HUES64 (cell line): Measurements from ENCODE around the gene CES4A.

Experiments used
- H3K27ac ChIP-seq: 2 replicates; pipeline ENCODE4 v1.7.0; 2013; ENCODE audit warnings: low read depth, low read length, inconsistent platforms
- H3K27me3 ChIP-seq: 2 replicates; pipeline ENCODE4 v1.6.1; 2013; ENCODE audit warnings: mild to moderate bottlenecking, low read length; ENCODE audit not compliant: insufficient read depth
- H3K36me3 ChIP-seq: 2 replicates; pipeline ENCODE4 v1.6.1; 2013; ENCODE audit warnings: mild to moderate bottlenecking, low read length; ENCODE audit not compliant: insufficient read depth
- H3K4me1 ChIP-seq: 2 replicates; pipeline ENCODE4 v1.6.1; 2013; ENCODE audit warnings: mild to moderate bottlenecking, low read length, moderate library complexity; ENCODE audit not compliant: insufficient read depth
- H3K4me3 ChIP-seq: 2 replicates; pipeline ENCODE4 v1.5.1; 2013; ENCODE audit warnings: mild to moderate bottlenecking, low read length, moderate library complexity
- H3K9ac ChIP-seq: 2 replicates; pipeline ENCODE4 v1.6.1; 2013; ENCODE audit warnings: mild to moderate bottlenecking, low read depth, low read length
- H3K9me3 ChIP-seq: 2 replicates; pipeline ENCODE4 v1.6.1; 2013; ENCODE audit warnings: low read depth, low read length; ENCODE audit not compliant: insufficient read depth
- WGBS: fragments of 150-250, 120-280 bp; methylation state at CpG from one replicate; pipeline ENCODE4 v1.1.7; 2013; ENCODE audit warnings: missing lambda C conversion rate; 5-methylcytosine and 5-hydroxymethylcytosine counted together

The CES4A gene

GRCh38 chr16:66958857-66959703 lies 29.3 kb upstream of the CES4A start:
- WGBS: 83% methylated on average over 7 of the region's 7 CpGs
- no peak overlapping the region for H3K9ac ChIP-seq
- no peak overlapping the region for H3K4me3 ChIP-seq
- no peaks in the 10 kb centered on the region for H3K36me3 ChIP-seq
- no peaks in the 10 kb centered on the region for H3K4me1 ChIP-seq
- H3K27ac ChIP-seq: no peak overlapping the region
- no peaks in the 10 kb centered on the region; the same call in 1 of the 2 replicates for H3K27me3 ChIP-seq
- no peaks in the 10 kb centered on the region for H3K9me3 ChIP-seq

- Histone ChIP-seq H3K36me3 (no peaks in the 10 kb centered on the region), H3K4me3 (no peak overlapping the region), H3K9me3 (no peaks in the 10 kb centered on the region), H3K27me3 (no peaks in the 10 kb centered on the region; the same call in 1 of the 2 replicates), H3K4me1 (no peaks in the 10 kb centered on the region), H3K9ac (no peak overlapping the region), H3K27ac (no peak overlapping the region)
- WGBS: 87% methylated on average over 5 of the region's 5 CpGs
Observed at GRCh38 chr16:66959704-66960161, 28.7 kb upstream of the CES4A start.

GRCh38 chr16:66960270-66960669 lies 28.1 kb upstream of the CES4A start:
- Histone ChIP-seq H3K27me3 (no peaks in the 10 kb centered on the region; the same call in 1 of the 2 replicates), H3K36me3 (no peaks in the 10 kb centered on the region), H3K4me3 (no peak overlapping the region), H3K4me1 (no peaks in the 10 kb centered on the region), H3K27ac (no peak overlapping the region), H3K9me3 (no peaks in the 10 kb centered on the region), H3K9ac (no peak overlapping the region)
- WGBS: 98% methylated on average over 1 of the region's 1 CpG

GRCh38 chr16:66961065-66961744 lies 27.2 kb upstream of the CES4A start, which contains the start of gene CES3:
CES3 (plus strand) TSS chr16:66961266; CDS start chr16:66961308, 42 bp downstream.
- H3K4me3 ChIP-seq: peak within 1 kb of the TSS; percentile 48
- H3K9ac ChIP-seq: no peak within 1 kb of the TSS
- 63% methylated on average over 16 of the region's 16 CpGs for WGBS
- H3K36me3 ChIP-seq: no peaks in the 10 kb centered on the region
- no peaks in the 10 kb centered on the region; the same call in 1 of the 2 replicates for H3K27me3 ChIP-seq
- no peak within 1 kb of the TSS for H3K27ac ChIP-seq
- no peaks in the 10 kb centered on the region for H3K4me1 ChIP-seq
- no peaks in the 10 kb centered on the region for H3K9me3 ChIP-seq

- no peak overlapping the region for H3K4me3 ChIP-seq
- no peak overlapping the region for H3K9ac ChIP-seq
- WGBS: 90% methylated on average over 5 of the region's 5 CpGs
- no peaks in the 10 kb centered on the region for H3K9me3 ChIP-seq
- no peak overlapping the region for H3K27ac ChIP-seq
- H3K27me3 ChIP-seq: no peaks in the 10 kb centered on the region; the same call in 1 of the 2 replicates
- H3K4me1 ChIP-seq: no peaks in the 10 kb centered on the region
- no peaks in the 10 kb centered on the region for H3K36me3 ChIP-seq
Observed at GRCh38 chr16:66961914-66962313, 26.5 kb upstream of the CES4A start.

GRCh38 chr16:66964049-66964448 lies 24.3 kb upstream of the CES4A start:
- Histone ChIP-seq H3K27me3 (no peaks in the 10 kb centered on the region; the same call in 1 of the 2 replicates), H3K27ac (no peak overlapping the region), H3K9ac (no peak overlapping the region), H3K9me3 (no peaks in the 10 kb centered on the region), H3K36me3 (no peaks in the 10 kb centered on the region), H3K4me3 (no peak overlapping the region), H3K4me1 (no peaks in the 10 kb centered on the region)
- WGBS: 94% methylated on average over 6 of the region's 6 CpGs

- Histone ChIP-seq H3K9me3 (no peaks in the 10 kb centered on the region), H3K27ac (no peak overlapping the region), H3K4me3 (no peak overlapping the region), H3K36me3 (no peaks in the 10 kb centered on the region), H3K9ac (no peak overlapping the region), H3K27me3 (no peaks in the 10 kb centered on the region), H3K4me1 (no peaks in the 10 kb centered on the region)
- 86% methylated on average over 5 of the region's 5 CpGs for WGBS
Observed at GRCh38 chr16:66968847-66969246, 19.5 kb upstream of the CES4A start.

- H3K36me3 ChIP-seq: no peaks in the 10 kb centered on the region
- H3K4me1 ChIP-seq: no peaks in the 10 kb centered on the region
- H3K9ac ChIP-seq: no peak overlapping the region
- no peaks in the 10 kb centered on the region for H3K27me3 ChIP-seq
- 89% methylated on average over 10 of the region's 10 CpGs for WGBS
- no peaks in the 10 kb centered on the region for H3K9me3 ChIP-seq
- H3K4me3 ChIP-seq: no peak overlapping the region
- H3K27ac ChIP-seq: no peak overlapping the region
Observed at GRCh38 chr16:66970775-66971720, 17.3 kb upstream of the CES4A start.

- Histone ChIP-seq H3K9me3 (no peaks in the 10 kb centered on the region), H3K9ac (no peak overlapping the region), H3K36me3 (no peaks in the 10 kb centered on the region), H3K4me1 (no peaks in the 10 kb centered on the region), H3K27ac (no peak overlapping the region), H3K27me3 (no peaks in the 10 kb centered on the region), H3K4me3 (no peak overlapping the region)
- WGBS: 62% methylated on average over 9 of the region's 9 CpGs
Observed at GRCh38 chr16:66972983-66973382, 15.4 kb upstream of the CES4A start.

GRCh38 chr16:66973716-66974115 lies 14.7 kb upstream of the CES4A start:
- Histone ChIP-seq H3K36me3 (no peaks in the 10 kb centered on the region), H3K9ac (no peak overlapping the region), H3K27me3 (no peaks in the 10 kb centered on the region), H3K4me3 (no peak overlapping the region), H3K9me3 (no peaks in the 10 kb centered on the region), H3K27ac (no peak overlapping the region), H3K4me1 (no peaks in the 10 kb centered on the region)
- WGBS: 93% methylated on average over 6 of the region's 6 CpGs
